Measurements from ENCODE around the gene ATP8B4.
"Not testable (repeated sequence)": the region's sequence is repeated elsewhere in the genome, so short reads cannot be mapped to it uniquely, and the experiment has no call there.

Gene ATP8B4, protein sequence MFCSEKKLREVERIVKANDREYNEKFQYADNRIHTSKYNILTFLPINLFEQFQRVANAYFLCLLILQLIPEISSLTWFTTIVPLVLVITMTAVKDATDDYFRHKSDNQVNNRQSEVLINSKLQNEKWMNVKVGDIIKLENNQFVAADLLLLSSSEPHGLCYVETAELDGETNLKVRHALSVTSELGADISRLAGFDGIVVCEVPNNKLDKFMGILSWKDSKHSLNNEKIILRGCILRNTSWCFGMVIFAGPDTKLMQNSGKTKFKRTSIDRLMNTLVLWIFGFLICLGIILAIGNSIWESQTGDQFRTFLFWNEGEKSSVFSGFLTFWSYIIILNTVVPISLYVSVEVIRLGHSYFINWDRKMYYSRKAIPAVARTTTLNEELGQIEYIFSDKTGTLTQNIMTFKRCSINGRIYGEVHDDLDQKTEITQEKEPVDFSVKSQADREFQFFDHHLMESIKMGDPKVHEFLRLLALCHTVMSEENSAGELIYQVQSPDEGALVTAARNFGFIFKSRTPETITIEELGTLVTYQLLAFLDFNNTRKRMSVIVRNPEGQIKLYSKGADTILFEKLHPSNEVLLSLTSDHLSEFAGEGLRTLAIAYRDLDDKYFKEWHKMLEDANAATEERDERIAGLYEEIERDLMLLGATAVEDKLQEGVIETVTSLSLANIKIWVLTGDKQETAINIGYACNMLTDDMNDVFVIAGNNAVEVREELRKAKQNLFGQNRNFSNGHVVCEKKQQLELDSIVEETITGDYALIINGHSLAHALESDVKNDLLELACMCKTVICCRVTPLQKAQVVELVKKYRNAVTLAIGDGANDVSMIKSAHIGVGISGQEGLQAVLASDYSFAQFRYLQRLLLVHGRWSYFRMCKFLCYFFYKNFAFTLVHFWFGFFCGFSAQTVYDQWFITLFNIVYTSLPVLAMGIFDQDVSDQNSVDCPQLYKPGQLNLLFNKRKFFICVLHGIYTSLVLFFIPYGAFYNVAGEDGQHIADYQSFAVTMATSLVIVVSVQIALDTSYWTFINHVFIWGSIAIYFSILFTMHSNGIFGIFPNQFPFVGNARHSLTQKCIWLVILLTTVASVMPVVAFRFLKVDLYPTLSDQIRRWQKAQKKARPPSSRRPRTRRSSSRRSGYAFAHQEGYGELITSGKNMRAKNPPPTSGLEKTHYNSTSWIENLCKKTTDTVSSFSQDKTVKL

DNA sequence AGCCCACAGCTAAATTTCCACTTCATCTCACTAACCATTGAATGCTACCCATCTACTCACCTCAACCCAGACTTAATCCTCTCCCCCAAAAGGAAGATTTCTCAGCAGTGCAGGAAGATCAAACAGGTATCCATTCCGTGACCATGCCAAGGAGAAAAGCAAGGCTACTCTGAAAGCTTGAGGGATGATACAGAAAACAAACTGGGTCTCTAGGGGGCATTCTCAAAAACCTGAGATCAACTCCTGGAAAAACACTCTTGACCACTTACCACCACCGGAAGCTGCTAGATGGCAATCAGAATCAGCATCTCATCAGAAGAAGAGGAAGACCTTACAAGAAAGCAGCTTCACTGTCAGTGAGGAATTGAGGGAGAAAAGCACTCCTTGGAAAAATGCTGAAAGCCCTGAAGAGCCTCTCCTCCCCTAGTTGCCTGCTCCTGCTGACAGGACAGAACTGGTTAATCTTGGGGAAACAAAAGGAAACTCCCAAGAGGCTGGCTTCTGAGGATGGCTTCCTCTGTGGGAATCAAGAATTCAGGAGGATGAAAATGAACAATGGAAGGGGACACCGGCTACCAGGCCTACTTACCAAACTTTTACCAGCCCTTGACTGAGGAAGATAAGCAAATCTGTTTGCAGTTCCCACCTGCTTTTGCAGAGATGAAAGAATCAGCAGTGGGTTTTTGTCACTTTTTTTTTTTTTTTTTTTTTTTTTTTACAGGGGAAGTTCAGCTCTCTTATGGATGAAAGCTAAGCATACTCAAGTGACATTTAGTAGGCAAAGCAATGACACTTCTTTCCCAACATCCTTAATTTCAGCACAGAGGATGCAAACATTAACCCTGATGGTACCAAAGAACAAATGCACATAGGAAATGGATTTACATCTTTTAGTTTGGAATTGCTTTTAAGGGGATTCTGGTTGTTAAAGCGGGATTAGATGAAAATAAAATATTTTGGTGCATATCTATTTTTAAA is at the start of gene ATP8B4:
ATP8B4 (minus strand) TSS at position 171 of the 978 bp plus-strand sequence. CDS start 12,267 bp downstream, outside the sequence.
- Histone ChIP-seq H3K36me3 (ENCODE audit: insufficient read depth, low read length) (no peaks in the 10 kb centered on the region), H3K9me3 (ENCODE audit: low read length) (no peaks in the 10 kb centered on the region), H3K27me3 (ENCODE audit: control insufficient read depth in 1 of 2, insufficient read depth in 2 of 2, low read length in 2 of 2) (no peaks in the 10 kb centered on the region), H3K4me1 (ENCODE audit: insufficient read depth, low read length) (no peaks in the 10 kb centered on the region), H3K9ac (ENCODE audit: low read length) (no peak within 1 kb of the TSS), H3K4me3 (ENCODE audit: low read depth in 1 of 2, low read length in 2 of 2) (no peak within 1 kb of the TSS), H3K27ac (ENCODE audit: low read depth, low read length) (no peak within 1 kb of the TSS)

DNA sequence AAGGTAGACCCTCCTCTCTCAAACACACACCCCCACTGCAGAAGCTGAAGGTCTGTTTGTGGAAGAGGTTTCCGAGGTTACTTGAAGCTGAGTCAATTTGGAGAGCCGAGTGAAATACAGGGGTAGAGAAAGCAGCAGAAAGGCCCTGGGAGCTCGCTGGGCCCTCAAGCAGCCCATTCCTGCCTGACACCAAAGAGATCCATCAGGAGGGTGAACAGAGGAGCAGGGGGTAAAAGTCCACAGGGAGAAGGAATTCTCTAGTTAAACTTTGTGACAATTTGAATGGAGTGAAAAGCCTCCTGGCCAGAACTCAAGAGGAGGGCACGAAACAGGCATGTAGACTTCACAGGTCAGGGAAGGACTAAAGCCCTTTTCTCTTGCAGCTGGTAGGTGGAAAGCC is 49.3 kb upstream of the ATP8B4 start:
- H3K4me1 ChIP-seq (ENCODE audit: insufficient read depth, low read length), result no peaks in the 10 kb centered on the region
- H3K27me3 ChIP-seq (ENCODE audit: control insufficient read depth in 1 of 2, insufficient read depth in 2 of 2, low read length in 2 of 2), result no peaks in the 10 kb centered on the region
- H3K36me3 ChIP-seq (ENCODE audit: insufficient read depth, low read length), result no peaks in the 10 kb centered on the region
- no peak overlapping the region for H3K4me3 ChIP-seq (ENCODE audit: low read depth in 1 of 2, low read length in 2 of 2)
- no peak overlapping the region for H3K9ac ChIP-seq (ENCODE audit: low read length)
- no peak overlapping the region for H3K27ac ChIP-seq (ENCODE audit: low read depth, low read length)
- no peaks in the 10 kb centered on the region for H3K9me3 ChIP-seq (ENCODE audit: low read length)

DNA sequence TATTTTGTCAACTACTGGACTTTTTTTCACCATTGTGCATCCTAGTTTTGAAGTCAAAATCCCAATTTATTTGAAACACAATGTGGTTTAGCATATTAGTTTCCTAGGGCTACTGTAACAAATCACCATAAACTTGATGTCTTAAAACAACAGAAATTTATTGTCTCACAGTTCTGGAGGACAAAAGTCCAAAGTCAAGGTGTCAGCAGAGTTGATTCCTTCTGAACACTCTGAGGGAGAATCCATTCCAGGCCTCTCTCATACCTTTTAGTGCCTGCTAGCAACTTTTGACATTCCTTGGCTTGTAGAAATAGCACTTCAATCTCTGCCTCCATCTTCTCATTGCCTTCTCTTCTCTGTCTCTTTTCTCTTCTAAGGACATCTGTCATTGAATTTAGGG is 48.1 kb upstream of the ATP8B4 start:
- H3K27ac ChIP-seq (ENCODE audit: low read depth, low read length), result no peak overlapping the region
- H3K9me3 ChIP-seq (ENCODE audit: low read length), result no peaks in the 10 kb centered on the region
- H3K9ac ChIP-seq (ENCODE audit: low read length), result no peak overlapping the region
- no peaks in the 10 kb centered on the region for H3K36me3 ChIP-seq (ENCODE audit: insufficient read depth, low read length)
- H3K4me1 ChIP-seq (ENCODE audit: insufficient read depth, low read length), result no peaks in the 10 kb centered on the region
- H3K4me3 ChIP-seq (ENCODE audit: low read depth in 1 of 2, low read length in 2 of 2), result no peak overlapping the region
- no peaks in the 10 kb centered on the region for H3K27me3 ChIP-seq (ENCODE audit: control insufficient read depth in 1 of 2, insufficient read depth in 2 of 2, low read length in 2 of 2)

DNA sequence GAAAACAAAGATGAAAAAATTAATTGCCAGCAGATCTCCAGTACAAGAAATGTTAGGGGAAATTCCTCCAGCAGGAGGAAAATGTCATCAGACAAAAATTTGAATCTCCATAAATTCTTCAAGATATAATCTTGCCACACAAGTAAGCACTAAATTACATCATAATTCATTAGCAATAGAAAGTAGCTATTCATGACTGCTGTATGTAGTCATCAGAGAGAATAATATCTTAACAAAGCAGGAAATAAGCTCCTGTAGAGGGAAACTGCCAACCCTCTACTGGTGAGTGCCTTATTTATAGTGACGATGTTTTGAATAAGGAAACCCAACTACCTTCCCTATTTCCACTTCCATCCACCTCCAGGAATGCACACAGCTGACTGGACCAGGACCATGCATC is 47.2 kb upstream of the ATP8B4 start:
- no peak overlapping the region for H3K4me3 ChIP-seq (ENCODE audit: low read depth in 1 of 2, low read length in 2 of 2)
- no peaks in the 10 kb centered on the region for H3K4me1 ChIP-seq (ENCODE audit: insufficient read depth, low read length)
- H3K27ac ChIP-seq (ENCODE audit: low read depth, low read length), result no peak overlapping the region
- no peak overlapping the region for H3K9ac ChIP-seq (ENCODE audit: low read length)
- H3K36me3 ChIP-seq (ENCODE audit: insufficient read depth, low read length), result no peaks in the 10 kb centered on the region
- no peaks in the 10 kb centered on the region for H3K27me3 ChIP-seq (ENCODE audit: control insufficient read depth in 1 of 2, insufficient read depth in 2 of 2, low read length in 2 of 2)
- H3K9me3 ChIP-seq (ENCODE audit: low read length), result no peaks in the 10 kb centered on the region

- H3K27me3 ChIP-seq (ENCODE audit: control insufficient read depth in 1 of 2, insufficient read depth in 2 of 2, low read length in 2 of 2), result no peaks in the 10 kb centered on the region
- no peak overlapping the region for H3K9ac ChIP-seq (ENCODE audit: low read length)
- H3K27ac ChIP-seq (ENCODE audit: low read depth, low read length), result no peak overlapping the region
- no peaks in the 10 kb centered on the region for H3K4me1 ChIP-seq (ENCODE audit: insufficient read depth, low read length)
- no peaks in the 10 kb centered on the region for H3K36me3 ChIP-seq (ENCODE audit: insufficient read depth, low read length)
- H3K4me3 ChIP-seq (ENCODE audit: low read depth in 1 of 2, low read length in 2 of 2), result no peak overlapping the region
- H3K9me3 ChIP-seq (ENCODE audit: low read length), result no peaks in the 10 kb centered on the region
These were observed 45.4 kb upstream of the ATP8B4 start for GRCh38 chr15:50164458-50164857.

DNA sequence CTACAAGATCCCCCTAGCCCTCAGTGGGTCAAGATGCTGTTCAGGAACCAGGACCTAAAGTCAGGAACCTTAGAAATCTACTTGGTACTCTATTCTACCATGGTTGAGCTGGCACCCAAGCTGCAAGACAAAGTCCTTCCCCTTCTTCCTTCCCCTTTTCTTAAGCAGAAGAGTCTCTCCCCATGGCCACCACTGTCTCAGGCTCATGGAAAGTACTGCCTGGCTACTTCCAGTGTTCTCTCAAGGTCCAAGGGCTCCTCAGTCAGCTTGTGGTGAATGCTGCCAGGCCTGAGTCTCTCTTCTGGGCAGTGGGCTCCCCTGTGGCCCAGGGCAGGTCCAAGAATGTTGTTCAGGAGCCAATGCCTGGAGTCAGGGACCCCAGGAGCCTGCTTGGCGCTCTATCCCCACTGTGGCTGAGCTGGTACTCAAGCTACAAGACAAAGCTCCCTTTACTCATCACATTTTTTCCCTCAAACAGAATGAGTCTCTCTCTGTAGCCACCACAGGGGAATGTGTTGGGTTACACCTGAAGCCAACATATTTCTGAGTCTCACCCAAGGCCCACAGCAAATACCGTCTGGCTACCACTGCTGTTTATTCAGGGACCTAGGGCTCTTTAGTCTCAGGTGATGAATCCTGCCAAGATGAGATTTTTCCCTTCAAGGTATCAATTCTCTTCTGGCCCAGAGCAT is 44.8 kb upstream of the ATP8B4 start:
- Histone ChIP-seq H3K4me1 (ENCODE audit: insufficient read depth, low read length) (no peaks in the 10 kb centered on the region), H3K36me3 (ENCODE audit: insufficient read depth, low read length) (no peaks in the 10 kb centered on the region), H3K9me3 (ENCODE audit: low read length) (no peaks in the 10 kb centered on the region), H3K27ac (ENCODE audit: low read depth, low read length) (no peak overlapping the region), H3K9ac (ENCODE audit: low read length) (no peak overlapping the region), H3K27me3 (ENCODE audit: control insufficient read depth in 1 of 2, insufficient read depth in 2 of 2, low read length in 2 of 2) (no peaks in the 10 kb centered on the region), H3K4me3 (ENCODE audit: low read depth in 1 of 2, low read length in 2 of 2) (no peak overlapping the region)

- no peak overlapping the region for H3K9ac ChIP-seq (ENCODE audit: low read length)
- no peak overlapping the region for H3K4me3 ChIP-seq (ENCODE audit: low read depth in 1 of 2, low read length in 2 of 2)
These were observed 44.1 kb upstream of the ATP8B4 start for GRCh38 chr15:50162969-50163718.

GRCh38 chr15:50158236-50158635 is 39.2 kb upstream of the ATP8B4 start:
- not testable (repeated sequence) for H3K36me3 ChIP-seq (ENCODE audit: insufficient read depth, low read length); H3K4me1 ChIP-seq (ENCODE audit: insufficient read depth, low read length); H3K9ac ChIP-seq (ENCODE audit: low read length); H3K27me3 ChIP-seq (ENCODE audit: control insufficient read depth in 1 of 2, insufficient read depth in 2 of 2, low read length in 2 of 2); H3K4me3 ChIP-seq (ENCODE audit: low read depth in 1 of 2, low read length in 2 of 2); H3K27ac ChIP-seq (ENCODE audit: low read depth, low read length); H3K9me3 ChIP-seq (ENCODE audit: low read length)

More at GRCh38 chr15:50162969-50163718, 44.1 kb upstream of the ATP8B4 start:
- no peaks in the 10 kb centered on the region for H3K36me3 ChIP-seq (ENCODE audit: insufficient read depth, low read length)
- H3K9me3 ChIP-seq (ENCODE audit: low read length), result no peaks in the 10 kb centered on the region
- H3K27me3 ChIP-seq (ENCODE audit: control insufficient read depth in 1 of 2, insufficient read depth in 2 of 2, low read length in 2 of 2), result no peaks in the 10 kb centered on the region
- H3K27ac ChIP-seq (ENCODE audit: low read depth, low read length), result no peak overlapping the region
- H3K4me1 ChIP-seq (ENCODE audit: insufficient read depth, low read length), result no peaks in the 10 kb centered on the region

DNA sequence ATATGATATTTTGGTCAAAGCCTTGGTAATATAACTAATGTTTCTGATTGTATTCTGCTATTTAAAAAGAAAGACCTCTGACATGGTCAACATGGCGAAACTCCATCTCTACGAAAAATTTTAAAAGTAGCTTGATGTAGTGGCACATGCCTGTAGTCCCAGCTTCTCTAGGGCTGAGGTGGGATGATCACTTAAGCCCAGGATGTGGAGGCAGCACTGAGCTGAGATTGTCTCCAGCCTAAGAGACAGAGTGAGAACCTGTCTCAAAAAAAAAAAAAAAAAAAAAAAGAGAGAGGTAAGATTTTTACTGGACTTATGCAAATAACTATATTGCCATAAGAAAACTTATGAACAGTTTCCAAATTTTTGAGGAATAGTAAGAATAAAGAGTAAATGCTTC is 32.4 kb upstream of the ATP8B4 start:
- Histone ChIP-seq H3K36me3 (ENCODE audit: insufficient read depth, low read length) (no peaks in the 10 kb centered on the region), H3K27ac (ENCODE audit: low read depth, low read length) (no peak overlapping the region), H3K4me3 (ENCODE audit: low read depth in 1 of 2, low read length in 2 of 2) (no peak overlapping the region)

DNA sequence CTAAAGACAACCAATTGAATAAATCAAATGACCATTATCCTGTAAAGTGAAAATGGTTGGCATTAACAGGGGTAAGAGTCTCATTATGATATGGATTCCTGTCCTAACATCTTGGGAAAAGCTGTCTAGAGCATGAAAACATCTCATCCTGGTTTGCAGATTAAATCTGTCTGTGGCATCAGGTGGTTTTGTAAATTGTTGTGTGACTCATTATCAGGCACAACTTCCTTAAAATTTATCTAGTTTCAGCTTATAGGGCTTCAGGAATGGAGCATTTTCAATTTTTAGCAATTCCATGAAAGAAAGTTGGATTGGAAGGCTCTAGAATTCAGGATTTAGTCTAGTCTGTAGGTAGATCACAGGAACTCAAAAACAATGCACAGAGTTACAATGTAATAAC is 31.8 kb upstream of the ATP8B4 start:
- H3K9ac ChIP-seq (ENCODE audit: low read length), result no peak overlapping the region
- no peaks in the 10 kb centered on the region for H3K27me3 ChIP-seq (ENCODE audit: control insufficient read depth in 1 of 2, insufficient read depth in 2 of 2, low read length in 2 of 2)
- H3K4me3 ChIP-seq (ENCODE audit: low read depth in 1 of 2, low read length in 2 of 2), result no peak overlapping the region
- no peak overlapping the region for H3K27ac ChIP-seq (ENCODE audit: low read depth, low read length)
- no peaks in the 10 kb centered on the region for H3K36me3 ChIP-seq (ENCODE audit: insufficient read depth, low read length)
- no peaks in the 10 kb centered on the region for H3K4me1 ChIP-seq (ENCODE audit: insufficient read depth, low read length)
- no peaks in the 10 kb centered on the region for H3K9me3 ChIP-seq (ENCODE audit: low read length)

More for the DNA sequence above, 32.4 kb upstream of the ATP8B4 start:
- no peak overlapping the region for H3K9ac ChIP-seq (ENCODE audit: low read length)
- no peaks in the 10 kb centered on the region for H3K4me1 ChIP-seq (ENCODE audit: insufficient read depth, low read length)
- no peaks in the 10 kb centered on the region for H3K9me3 ChIP-seq (ENCODE audit: low read length)
- no peaks in the 10 kb centered on the region for H3K27me3 ChIP-seq (ENCODE audit: control insufficient read depth in 1 of 2, insufficient read depth in 2 of 2, low read length in 2 of 2)
